Activated CD4-positive, alpha-beta T cell treated with anti-CD3 and anti-CD28 coated beads, Interleukin-2, amount 10 ng/mL, durations not matched to agents 24 days and 14 days (primary cell): ENCODE results near the gene SLC26A9. TPM values are rescaled to one million over a fixed set of nuclear protein-coding genes. Genes with fewer than 3 reads are reported as not detected.

Experiments
- DNase-seq: peaks from one replicate; pipeline ENCODE4 v3.0.0; 2022
- H3K27ac Mint-ChIP-seq: one replicate; pipeline ENCODE4 v1.8.0; 2022; ENCODE audit warnings: mild to moderate bottlenecking, mixed read lengths
- H3K27me3 Mint-ChIP-seq: one replicate; pipeline ENCODE4 v1.8.0; 2022; ENCODE audit warnings: mixed read lengths
- H3K36me3 Mint-ChIP-seq: one replicate; pipeline ENCODE4 v1.8.0; 2022; ENCODE audit warnings: low read depth, mild to moderate bottlenecking, mixed read lengths
- H3K4me1 Mint-ChIP-seq: one replicate; pipeline ENCODE4 v1.8.0; 2021; ENCODE audit warnings: mixed read lengths
- H3K4me3 Mint-ChIP-seq: one replicate; pipeline ENCODE4 v1.8.0; 2022; ENCODE audit warnings: mild to moderate bottlenecking, moderate library complexity, mixed read lengths
- H3K9me3 Mint-ChIP-seq: one replicate; pipeline ENCODE4 v1.8.0; 2021; ENCODE audit warnings: mixed read lengths
- intact Hi-C: fragments of 100-400 bp; cut with micrococcal nuclease; formaldehyde crosslinking; loops from one replicate; pipeline ENCODE4 v1.15.1; 2023
- total RNA-seq: library from RNA; stranded (reverse); gene quantifications from 2 replicates; pipeline ENCODE4 v1.2.3, GENCODE V29; 2022

The SLC26A9 gene
- total RNA-seq, 1 donor from 2014 or later, result not detected

DNA sequence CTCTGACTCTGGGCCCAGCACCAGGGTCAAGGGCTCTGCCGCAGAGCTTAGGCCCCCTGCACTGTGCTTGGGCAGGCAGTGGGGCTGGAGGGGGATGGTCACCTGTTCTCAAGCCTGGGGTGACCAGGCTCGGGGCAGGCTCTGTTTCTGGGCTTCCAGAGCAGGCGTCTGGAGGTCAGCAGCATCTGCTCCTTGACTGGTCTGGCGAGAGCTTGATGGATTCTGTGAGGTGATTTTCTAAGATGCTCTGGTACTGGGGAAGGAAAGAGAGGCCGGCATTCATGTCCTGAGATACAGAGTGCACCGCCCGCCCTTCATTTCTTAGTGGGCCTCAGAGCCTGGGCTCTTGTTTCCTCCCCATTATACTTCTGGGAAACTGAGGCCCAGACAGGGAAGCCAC is 35.4 kb upstream of the SLC26A9 start:
- no peak overlapping the region for H3K4me3 Mint-ChIP-seq
- intact Hi-C loops, result no loop called here
- peaks cover 1% of the 10 kb centered on the region for H3K4me1 Mint-ChIP-seq
- H3K27me3 Mint-ChIP-seq, result no peaks in the 10 kb centered on the region
- peaks cover 22% of the 10 kb centered on the region for H3K9me3 Mint-ChIP-seq
- no peak overlapping the region for H3K27ac Mint-ChIP-seq
- H3K36me3 Mint-ChIP-seq, result no peaks in the 10 kb centered on the region
- DNase-seq, result no peak

DNA sequence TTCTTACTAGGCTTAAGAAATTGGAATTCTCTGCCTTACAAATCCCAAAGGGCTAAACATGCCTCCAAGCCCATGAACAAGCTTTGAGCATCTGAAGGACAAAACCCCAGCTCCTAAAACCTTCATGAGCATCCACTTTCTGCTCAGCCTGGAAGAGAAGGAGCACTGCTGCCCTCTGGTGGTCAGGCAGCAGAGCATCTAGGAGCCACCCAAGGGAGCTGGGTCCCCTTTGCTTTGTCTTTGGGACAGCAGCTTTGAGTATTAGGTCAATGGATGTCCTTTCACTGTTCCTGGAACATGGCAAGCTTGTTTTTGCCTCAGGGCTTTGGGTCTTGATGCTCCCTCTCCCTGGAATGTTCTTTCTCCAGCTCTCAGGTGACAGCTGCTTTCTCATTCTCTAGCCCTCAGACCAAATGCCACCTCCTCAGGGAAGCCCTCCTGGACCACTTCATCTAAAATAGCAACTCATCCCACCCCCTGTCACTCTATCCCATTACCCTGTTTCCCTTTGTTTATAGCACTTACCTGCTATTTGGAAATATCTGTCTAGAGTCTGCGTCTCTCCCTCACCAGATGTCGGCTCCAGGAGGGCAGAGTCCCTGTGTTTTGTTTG is 34.3 kb upstream of the SLC26A9 start:
- intact Hi-C loops, result loop anchor here (1.0 to 2.0 kb wide), 3 partner anchors 58 to 319 kb away; no protein-coding TSS in a partner anchor
- peaks cover 26% of the 10 kb centered on the region for H3K9me3 Mint-ChIP-seq
- H3K4me1 Mint-ChIP-seq, result peaks cover 2% of the 10 kb centered on the region
- DNase-seq, result peak; percentile 92
- no peak overlapping the region for H3K27ac Mint-ChIP-seq
- H3K36me3 Mint-ChIP-seq, result no peaks in the 10 kb centered on the region
- H3K27me3 Mint-ChIP-seq, result peaks cover 2% of the 10 kb centered on the region
- H3K4me3 Mint-ChIP-seq, result no peak overlapping the region

DNA sequence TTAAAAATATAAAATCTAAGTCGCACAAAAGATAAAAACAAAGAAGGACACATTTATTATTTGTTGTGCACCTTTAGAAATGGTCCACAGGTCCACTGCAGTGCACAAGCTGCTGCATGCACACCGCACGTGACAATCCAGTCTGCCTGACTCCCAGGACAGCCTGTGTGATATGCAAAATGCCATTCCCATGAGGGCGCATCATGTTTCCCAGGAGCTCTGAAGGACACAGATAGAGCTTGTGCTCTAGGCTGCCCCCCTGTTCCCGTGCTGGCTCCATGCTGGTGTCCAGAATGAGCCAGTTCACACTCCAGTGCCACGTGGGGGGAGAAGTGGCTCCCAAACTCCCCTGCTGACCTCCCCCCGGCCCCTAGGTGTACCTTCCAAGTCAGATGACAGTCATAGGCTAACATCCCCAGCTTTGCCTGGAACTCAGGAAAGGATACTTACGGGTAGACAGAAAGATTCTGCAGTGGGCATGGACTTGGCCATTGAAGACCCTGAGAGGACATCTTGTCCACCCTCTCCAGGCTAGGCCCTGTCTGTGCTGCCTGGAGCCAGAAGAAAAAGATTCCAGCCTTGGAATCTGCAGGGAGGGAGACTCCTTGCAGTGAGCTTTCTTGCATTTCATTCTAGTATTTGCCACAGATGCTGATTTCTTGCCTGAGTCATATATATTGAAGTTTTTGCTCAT is 33.6 kb upstream of the SLC26A9 start:
- Mint-ChIP-seq H3K36me3 (no peaks in the 10 kb centered on the region), H3K4me3 (no peak overlapping the region), H3K27me3 (peaks cover 2% of the 10 kb centered on the region), H3K9me3 (peaks cover 21% of the 10 kb centered on the region), H3K27ac (no peak overlapping the region), H3K4me1 (peaks cover 2% of the 10 kb centered on the region)
- no peak for DNase-seq
- intact Hi-C loops, result loop anchor here (1.0 to 2.0 kb wide), 3 partner anchors 58 to 318 kb away; no protein-coding TSS in a partner anchor

DNA sequence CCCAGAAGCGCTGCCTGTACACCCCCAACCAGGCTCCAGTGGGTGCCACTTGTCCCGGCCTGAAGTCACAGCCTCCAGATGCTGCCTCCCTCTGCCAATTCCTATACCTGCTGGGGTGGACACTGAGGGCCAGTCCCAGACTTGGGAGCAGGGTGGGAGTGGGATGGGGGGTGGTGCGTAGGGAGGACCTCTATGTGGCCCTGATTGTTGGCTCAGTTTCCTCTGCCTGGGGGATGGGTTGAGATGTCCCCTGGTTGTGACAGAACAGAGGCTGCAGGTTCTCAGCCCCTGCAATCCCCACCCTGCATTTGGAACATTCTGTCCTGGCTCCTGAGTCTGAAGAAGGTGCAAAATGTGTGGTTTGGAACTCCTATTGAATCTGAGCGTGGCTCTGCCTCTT is 32.8 kb upstream of the SLC26A9 start:
- no peak overlapping the region for H3K27ac Mint-ChIP-seq
- peaks cover 20% of the 10 kb centered on the region for H3K9me3 Mint-ChIP-seq
- DNase-seq, result no peak
- intact Hi-C loops, result loop anchor here (2.0 kb wide), 1 partner anchor 317 kb away; no protein-coding TSS in a partner anchor
- H3K4me1 Mint-ChIP-seq, result peaks cover 2% of the 10 kb centered on the region
- H3K27me3 Mint-ChIP-seq, result peaks cover 2% of the 10 kb centered on the region
- no peaks in the 10 kb centered on the region for H3K36me3 Mint-ChIP-seq
- no peak overlapping the region for H3K4me3 Mint-ChIP-seq

DNA sequence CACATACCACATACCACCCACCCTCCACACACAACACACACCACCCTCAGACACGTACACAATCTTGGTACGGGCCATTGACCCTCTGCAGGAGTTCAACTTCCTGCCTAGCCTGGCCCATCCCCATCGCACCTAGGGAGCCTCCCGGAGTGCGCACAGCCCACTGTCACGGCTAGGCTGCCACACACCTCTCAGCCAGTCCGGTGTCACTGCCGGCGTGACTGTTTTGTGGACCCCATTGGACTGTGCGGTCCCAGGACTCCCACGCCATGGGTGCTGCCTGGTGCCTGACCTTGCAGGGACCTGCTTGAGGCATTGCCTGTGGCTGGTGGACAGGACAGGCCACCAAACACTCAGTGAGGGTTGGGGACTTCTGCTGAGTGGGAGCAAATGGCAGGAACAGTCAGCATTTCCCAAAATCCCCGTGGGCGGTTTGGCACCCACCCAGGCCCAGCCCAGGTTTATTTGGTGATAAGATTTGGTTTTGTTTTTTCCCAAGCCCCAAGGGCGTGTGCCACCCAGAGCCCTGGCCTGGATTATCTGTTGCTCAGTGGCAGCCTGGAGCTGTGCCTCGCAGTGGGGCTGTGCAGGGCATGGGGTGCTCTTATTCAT is 32.2 kb upstream of the SLC26A9 start:
- no peaks in the 10 kb centered on the region for H3K36me3 Mint-ChIP-seq

DNA sequence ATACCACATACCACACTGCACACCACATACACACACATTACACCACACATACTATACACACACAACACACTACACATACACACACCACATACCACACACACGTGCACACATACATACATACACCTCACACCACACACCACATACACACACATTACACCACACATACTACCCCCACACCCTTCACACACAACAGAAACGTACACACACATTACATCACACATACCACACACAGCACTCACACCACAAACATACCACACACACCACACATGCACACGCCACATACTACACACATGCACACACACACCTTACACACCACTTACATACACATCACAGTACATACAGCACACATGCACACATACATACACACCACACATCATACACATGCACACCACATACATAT is 31.5 kb upstream of the SLC26A9 start:
- DNase-seq, result no peak
- intact Hi-C loops, result no loop called here
- Mint-ChIP-seq H3K36me3 (no peaks in the 10 kb centered on the region), H3K4me1 (peaks cover 6% of the 10 kb centered on the region), H3K9me3 (peaks cover 20% of the 10 kb centered on the region), H3K27me3 (peaks cover 2% of the 10 kb centered on the region), H3K27ac (peak overlapping the region; percentile 28), H3K4me3 (no peak overlapping the region)

More for the DNA sequence above, 32.2 kb upstream of the SLC26A9 start:
- DNase-seq, result no peak
- Mint-ChIP-seq H3K27me3 (peaks cover 2% of the 10 kb centered on the region), H3K9me3 (peaks cover 20% of the 10 kb centered on the region), H3K27ac (no peak overlapping the region), H3K4me1 (peaks cover 3% of the 10 kb centered on the region), H3K4me3 (no peak overlapping the region)
- intact Hi-C loops, result no loop called here

DNA sequence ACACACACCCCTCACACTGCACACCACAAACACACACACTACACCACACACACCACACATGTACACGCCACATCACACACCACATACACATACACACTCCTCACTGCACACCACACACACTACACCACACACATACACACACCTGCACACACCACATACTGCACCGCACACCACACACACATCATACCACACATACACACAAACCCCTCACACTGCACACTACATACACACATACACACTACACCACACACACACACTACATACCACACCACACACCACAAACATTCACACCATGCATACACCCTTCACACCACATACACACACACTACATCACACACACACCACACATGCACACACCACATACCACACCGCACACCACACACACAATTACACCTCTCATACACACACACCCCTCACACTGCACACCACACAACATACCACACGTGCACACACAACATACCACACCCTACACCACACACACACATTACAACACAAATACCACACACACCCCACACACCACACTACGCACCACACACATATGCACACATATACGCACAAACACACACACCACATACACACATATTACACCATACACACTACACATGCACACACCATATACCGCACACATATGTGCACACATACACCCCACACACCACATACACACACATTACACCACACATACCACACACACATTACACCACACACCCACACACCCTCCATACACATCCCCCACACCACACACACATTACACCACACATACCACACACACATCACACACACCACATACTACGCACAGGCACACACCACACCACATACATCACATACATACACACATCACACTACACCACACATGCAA is 30.3 kb upstream of the SLC26A9 start:
- Mint-ChIP-seq H3K4me3 (no peak overlapping the region), H3K27ac (no peak overlapping the region), H3K36me3 (no peaks in the 10 kb centered on the region), H3K4me1 (peaks cover 6% of the 10 kb centered on the region), H3K27me3 (peaks cover 2% of the 10 kb centered on the region), H3K9me3 (peaks cover 20% of the 10 kb centered on the region)
- intact Hi-C loops, result no loop called here
- no peak for DNase-seq

DNA sequence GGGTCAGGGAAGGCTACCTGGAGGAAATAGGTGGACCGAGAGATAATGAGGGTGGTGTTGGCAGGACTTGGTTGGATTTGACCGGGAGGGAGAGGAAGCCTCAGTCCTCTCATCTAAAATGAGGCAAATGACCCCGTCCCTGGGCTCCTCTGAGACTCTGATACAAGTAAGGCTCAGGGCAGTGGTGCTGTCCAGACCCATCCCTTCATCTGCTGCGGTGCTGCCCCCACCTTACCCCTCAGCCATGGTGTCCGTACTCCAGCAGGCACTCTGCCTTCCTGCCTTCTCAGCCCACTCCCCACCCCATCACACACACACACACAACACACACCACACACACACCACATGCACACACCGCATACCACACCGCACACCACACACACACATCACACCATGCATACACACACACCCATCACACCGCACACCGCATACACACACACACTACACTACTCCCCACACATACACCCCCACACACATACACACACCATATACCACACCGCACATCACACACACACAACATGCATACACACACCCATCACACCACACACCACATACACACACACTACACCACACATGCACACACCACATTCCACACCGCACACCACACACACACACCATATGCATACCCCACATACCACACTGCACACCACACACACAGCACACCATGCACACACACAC is 29.4 kb upstream of the SLC26A9 start:
- peaks cover 20% of the 10 kb centered on the region for H3K9me3 Mint-ChIP-seq
- peaks cover 6% of the 10 kb centered on the region for H3K4me1 Mint-ChIP-seq
- H3K36me3 Mint-ChIP-seq, result no peaks in the 10 kb centered on the region
- intact Hi-C loops, result no loop called here
- no peak overlapping the region for H3K27ac Mint-ChIP-seq
- H3K27me3 Mint-ChIP-seq, result peaks cover 2% of the 10 kb centered on the region
- H3K4me3 Mint-ChIP-seq, result no peak overlapping the region
- no peak for DNase-seq

DNA sequence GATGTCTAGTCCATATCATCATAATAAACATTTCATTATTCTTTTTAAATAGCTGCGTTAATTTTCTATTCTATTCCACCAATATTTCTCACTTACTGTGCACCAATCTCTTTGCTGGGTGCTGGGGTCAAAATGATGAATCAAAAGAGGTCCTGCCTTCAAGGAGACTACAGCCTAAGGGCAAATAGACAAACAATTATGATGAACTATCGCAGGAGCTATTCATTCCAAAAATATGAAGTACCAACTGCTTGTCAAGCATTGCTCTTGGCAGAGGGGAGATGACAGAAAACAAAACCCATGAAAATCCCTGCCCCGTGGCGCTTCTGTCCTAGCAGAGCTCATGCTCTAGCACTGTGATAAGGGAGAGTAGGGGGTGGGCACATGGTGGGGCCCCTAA is 28.8 kb upstream of the SLC26A9 start:
- Mint-ChIP-seq H3K36me3 (no peaks in the 10 kb centered on the region), H3K4me1 (peaks cover 6% of the 10 kb centered on the region), H3K27me3 (peaks cover 2% of the 10 kb centered on the region), H3K27ac (no peak overlapping the region), H3K4me3 (no peak overlapping the region), H3K9me3 (peaks cover 20% of the 10 kb centered on the region)
- intact Hi-C loops, result no loop called here
- DNase-seq, result no peak

DNA sequence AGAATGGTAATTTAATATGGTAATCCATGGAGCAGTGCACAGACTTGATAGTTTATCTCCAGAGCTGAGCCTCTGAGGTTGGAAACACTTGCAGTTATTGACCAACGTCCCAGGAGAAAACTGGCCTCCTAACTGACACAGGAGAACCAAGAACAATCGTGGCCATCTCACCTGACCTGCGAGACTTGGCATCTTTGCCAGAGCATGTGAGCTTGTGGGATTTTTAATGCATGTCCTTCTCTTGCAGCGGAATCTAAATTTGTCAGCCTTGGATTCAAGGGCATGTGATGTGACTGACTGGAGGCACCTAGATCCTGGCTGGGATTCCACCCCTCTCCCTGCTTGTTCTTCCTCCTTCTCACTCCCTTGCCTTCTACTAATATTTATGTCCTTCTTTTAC is 27.8 kb upstream of the SLC26A9 start:
- H3K27ac Mint-ChIP-seq, result no peak overlapping the region
- H3K36me3 Mint-ChIP-seq, result no peaks in the 10 kb centered on the region
- no peak overlapping the region for H3K4me3 Mint-ChIP-seq
- DNase-seq, result no peak
- intact Hi-C loops, result no loop called here
- H3K27me3 Mint-ChIP-seq, result peaks cover 2% of the 10 kb centered on the region
- H3K9me3 Mint-ChIP-seq, result peaks cover 20% of the 10 kb centered on the region
- peaks cover 6% of the 10 kb centered on the region for H3K4me1 Mint-ChIP-seq

DNA sequence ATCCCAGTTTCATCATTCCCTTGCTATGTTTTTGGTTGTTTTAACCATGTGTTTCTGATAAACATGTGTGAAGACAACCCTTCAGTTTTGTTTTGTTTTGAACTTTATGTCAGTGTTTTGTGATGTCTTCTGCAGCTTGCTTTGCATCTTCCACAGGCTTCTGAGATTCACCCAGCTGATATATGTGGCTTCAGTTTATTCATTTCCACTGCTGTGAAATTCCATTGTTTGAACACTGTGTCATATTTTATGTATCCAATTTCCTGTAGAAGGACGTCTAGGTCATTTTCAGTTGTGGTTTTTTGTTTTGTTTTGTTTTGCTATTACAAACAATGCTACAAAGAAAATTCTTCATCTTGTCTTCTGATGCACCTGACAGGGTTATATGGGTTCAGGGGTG is 27.2 kb upstream of the SLC26A9 start:
- no peaks in the 10 kb centered on the region for H3K36me3 Mint-ChIP-seq
- H3K4me1 Mint-ChIP-seq, result peaks cover 6% of the 10 kb centered on the region
- intact Hi-C loops, result no loop called here
- H3K9me3 Mint-ChIP-seq, result peaks cover 20% of the 10 kb centered on the region
- DNase-seq, result no peak
- no peak overlapping the region for H3K4me3 Mint-ChIP-seq
- H3K27me3 Mint-ChIP-seq, result peaks cover 3% of the 10 kb centered on the region
- H3K27ac Mint-ChIP-seq, result no peak overlapping the region

DNA sequence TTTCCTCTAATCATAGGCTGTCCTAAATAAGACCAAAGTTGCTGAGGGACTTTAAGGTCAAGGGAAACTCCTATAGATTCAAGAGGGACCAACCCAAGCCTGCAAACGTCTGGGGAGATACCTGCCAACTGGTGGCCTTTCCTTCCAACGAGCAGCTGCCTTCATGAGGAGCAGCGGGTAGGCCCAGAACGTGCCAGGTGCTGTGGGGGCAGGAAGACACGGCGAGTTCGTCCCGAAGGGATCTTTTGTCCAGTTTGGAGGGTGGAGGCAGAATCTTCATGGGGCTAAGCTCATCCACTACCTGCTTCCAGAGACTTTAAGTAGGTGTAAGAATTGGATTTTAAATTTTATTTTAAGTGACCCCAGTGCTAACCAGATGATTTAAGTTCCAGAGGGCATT is 26.0 kb upstream of the SLC26A9 start:
- Mint-ChIP-seq H3K27me3 (peaks cover 3% of the 10 kb centered on the region), H3K36me3 (no peaks in the 10 kb centered on the region), H3K4me1 (peaks cover 6% of the 10 kb centered on the region), H3K4me3 (no peak overlapping the region), H3K27ac (no peak overlapping the region), H3K9me3 (peaks cover 10% of the 10 kb centered on the region)
- DNase-seq, result no peak
- intact Hi-C loops, result no loop called here

DNA sequence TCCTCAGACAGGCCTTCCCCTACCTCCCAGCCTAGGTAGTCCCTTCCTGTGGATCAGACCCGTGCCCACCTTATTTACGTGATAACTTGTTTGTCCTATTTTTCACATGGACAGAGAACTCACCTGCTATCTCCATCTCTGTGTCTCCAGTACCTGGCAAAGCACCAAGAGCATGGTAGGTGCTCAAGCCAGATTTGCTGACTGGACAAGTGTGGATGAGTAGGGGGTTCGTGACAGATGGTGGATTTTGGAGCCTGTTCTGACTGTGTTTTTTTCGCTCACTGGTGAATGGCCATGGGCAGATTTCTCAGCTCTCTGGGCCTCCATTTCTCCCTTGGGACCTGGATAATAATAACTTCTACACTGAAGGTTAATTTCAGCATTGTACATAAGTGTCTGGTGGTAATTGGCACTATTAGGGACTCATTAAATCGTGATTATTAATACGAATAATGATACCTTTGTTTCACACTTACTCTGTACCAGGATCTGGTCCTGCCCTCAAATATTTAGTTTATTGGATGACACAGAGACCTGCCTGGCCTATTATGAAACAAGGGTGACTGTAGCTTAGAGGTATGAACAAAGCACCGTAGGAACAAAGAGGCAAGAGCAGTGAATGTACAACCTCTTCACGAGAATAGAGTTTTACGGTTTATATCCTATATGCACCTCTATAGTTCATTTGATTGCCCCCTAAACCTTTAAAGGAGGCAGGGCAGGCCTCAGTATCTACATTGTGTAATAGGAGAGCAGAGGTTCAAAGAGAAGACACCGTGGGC is 24.5 kb upstream of the SLC26A9 start:
- Mint-ChIP-seq H3K9me3 (no peaks in the 10 kb centered on the region), H3K4me1 (peaks cover 3% of the 10 kb centered on the region), H3K4me3 (no peak overlapping the region), H3K27ac (no peak overlapping the region), H3K27me3 (peaks cover 2% of the 10 kb centered on the region), H3K36me3 (no peaks in the 10 kb centered on the region)
- intact Hi-C loops, result no loop called here
- no peak for DNase-seq
